Mammary epithelial cell (primary cell): ENCODE data around the gene FKBP9.

Experiments
- CTCF ChIP-seq, 2 donors: IDR thresholded peaks in 1 of 2; conservative IDR thresholded peaks in 1 of 2; 2 replicates each; pipeline ENCODE4 v1.5.1; 2011 to 2012; ENCODE audit warnings: inconsistent platforms in 2 of 2, low read length in 2 of 2, mild to moderate bottlenecking in 2 of 2, control low read depth in 1 of 2, low read depth in 1 of 2; ENCODE audit not compliant: insufficient read depth in 1 of 2; ENCODE audit errors: extremely low read depth in 1 of 2
- EZH2 ChIP-seq: IDR thresholded peaks from 2 replicates; pipeline ENCODE4 v1.6.1; 2012; ENCODE audit warnings: low read length, inconsistent platforms, borderline replicate concordance

- TF ChIP-seq CTCF (conservative IDR thresholded peaks at IDR 0.05 in 1 of 2, IDR thresholded peaks at IDR 0.05 in 1 of 2; ENCODE audit: extremely low read depth in 1 of 2, insufficient read depth in 1 of 2, low read depth in 1 of 2, low read length in 2 of 2) (no peak), EZH2 (no peak)
Observed at GRCh38 chr7:33054261-33054964, 97.2 kb downstream of the FKBP9 start.
